BJ (cell line): ENCODE data around the gene OXSM. TPM values are rescaled to one million over a fixed set of nuclear protein-coding genes. Genes with fewer than 3 reads are reported as not detected.
A peak's percentile ranks its signal among the peaks of the same experiment; 100 is the strongest.

ENCODE experiments used
- CTCF ChIA-PET: fragments of 350-600 bp; formaldehyde crosslinking; extraction: SDS; loops from one replicate; lab custom pipeline; 2021; ENCODE audit warnings: antibody characterized with exemption, inconsistent platforms; lab: Yijun Ruan, JAX
- POLR2A ChIA-PET: fragments of 300-600 bp; sonication (Branson Sonifier 250); formaldehyde crosslinking; extraction: SDS; loops from one replicate; lab custom pipeline; 2021; ENCODE audit warnings: antibody characterized with exemption; lab: Charles Lee
- DNase-seq: peaks from one replicate; pipeline ENCODE4 v3.0.0-alpha.2; 2011; ENCODE audit warnings: low read depth
- H3K27me3 ChIP-seq: 2 replicates; pipeline ENCODE4 v1.6.0; 2011; ENCODE audit warnings: low read length; ENCODE audit not compliant: control insufficient read depth, insufficient read depth
- H3K36me3 ChIP-seq: 2 replicates; pipeline ENCODE4 v1.5.1; 2011; ENCODE audit warnings: low read length; ENCODE audit not compliant: control insufficient read depth, insufficient read depth
- H3K4me3 ChIP-seq: 2 replicates; pipeline ENCODE4 v1.5.1; 2011; ENCODE audit warnings: low read depth, mild to moderate bottlenecking, control low read depth, low read length
- CTCF ChIP-seq: IDR thresholded peaks from 2 replicates; pipeline ENCODE4 v1.5.1; 2011; ENCODE audit warnings: low read depth, mild to moderate bottlenecking, control low read depth, inconsistent platforms, low read length, moderate library complexity; ENCODE audit not compliant: insufficient read depth
- polyA plus RNA-seq: library from polyadenylated mRNA; depleted of rRNA; stranded (reverse); fragments of >200 nt; gene quantifications from 2 replicates; pipeline ENCODE4 v1.2.3, GENCODE V29; 2011

OXSM gene
- polyA plus RNA-seq, 1 experiment = 10.6 TPM

GRCh38 chr3:25823314-25823713, 33.4 kb downstream of the OXSM start:
- no peaks in the 10 kb centered on the region for H3K36me3 ChIP-seq
- ChIA-PET CTCF (no interaction called here), POLR2A (no interaction called here)
- no peak overlapping the region for H3K4me3 ChIP-seq
- no peaks in the 10 kb centered on the region for H3K27me3 ChIP-seq
- no peak for TF ChIP-seq CTCF
- DNase-seq = no peak

- no peaks in the 10 kb centered on the region for H3K27me3 ChIP-seq
- POLR2A ChIA-PET = no interaction called here
- CTCF ChIA-PET = interaction anchor here (0.6 to 1.2 kb wide), 3 partner anchors 25 to 179 kb away, joined by 3 to 4 read pairs (median 4); no protein-coding TSS in a partner anchor
- H3K36me3 ChIP-seq = no peaks in the 10 kb centered on the region
- TF ChIP-seq CTCF = no peak
- no peak overlapping the region for H3K4me3 ChIP-seq
- DNase-seq = no peak
Measured at GRCh38 chr3:25826510-25826909, 36.6 kb downstream of the OXSM start.

GRCh38 chr3:25830373-25831280, 40.7 kb downstream of the OXSM start:
- CTCF ChIA-PET = interaction anchor here (0.6 to 2.8 kb wide), 6 partner anchors 10 to 183 kb away, joined by 3 to 16 read pairs (median 4); no protein-coding TSS in a partner anchor
- TF ChIP-seq CTCF = no peak
- POLR2A ChIA-PET = interaction anchor here (0.6 to 1.2 kb wide), 2 partner anchors 10 to 372 kb away, joined by 3 read pairs; no protein-coding TSS in a partner anchor
- DNase-seq = no peak
- no peaks in the 10 kb centered on the region for H3K36me3 ChIP-seq
- no peaks in the 10 kb centered on the region for H3K27me3 ChIP-seq
- no peak overlapping the region for H3K4me3 ChIP-seq

GRCh38 chr3:25831578-25831977, 41.7 kb downstream of the OXSM start:
- H3K4me3 ChIP-seq = no peak overlapping the region
- no peak for DNase-seq
- peak; percentile 39 for TF ChIP-seq CTCF
- CTCF ChIA-PET = interaction anchor here (0.6 to 2.8 kb wide), 7 partner anchors 11 to 195 kb away, joined by 3 to 16 read pairs (median 3); no protein-coding TSS in a partner anchor
- no peaks in the 10 kb centered on the region for H3K27me3 ChIP-seq
- no peaks in the 10 kb centered on the region for H3K36me3 ChIP-seq
- POLR2A ChIA-PET = interaction anchor here (1.2 kb wide), 1 partner anchor 11 kb away, joined by 3 read pairs; no protein-coding TSS in a partner anchor

GRCh38 chr3:25834346-25834745, 44.5 kb downstream of the OXSM start:
- DNase-seq = no peak
- POLR2A ChIA-PET = no interaction called here
- H3K27me3 ChIP-seq = no peaks in the 10 kb centered on the region
- no peak overlapping the region for H3K4me3 ChIP-seq
- CTCF ChIA-PET = interaction anchor here (1.4 kb wide), 1 partner anchor 187 kb away, joined by 4 read pairs; no protein-coding TSS in a partner anchor
- no peaks in the 10 kb centered on the region for H3K36me3 ChIP-seq
- no peak for TF ChIP-seq CTCF
